B cell (primary cell): Measurements from ENCODE around the gene TET1.

Experiments used
- CTCF ChIP-seq: fragments of 200-600 bp; IDR thresholded peaks from one replicate; pipeline ENCODE4 v1.8.0; 2022; ENCODE audit warnings: antibody characterized with exemption, mild to moderate bottlenecking
- EZH2 ChIP-seq: IDR thresholded peaks from 2 replicates; pipeline ENCODE4 v1.6.1; 2012; ENCODE audit warnings: borderline replicate concordance, low read depth, mild to moderate bottlenecking, moderate library complexity, low read length; ENCODE audit not compliant: insufficient read depth, poor library complexity, severe bottlenecking

GRCh38 chr10:68732651-68733050 lies 172.5 kb downstream of the TET1 start:
- TF ChIP-seq CTCF, result no peak
- TF ChIP-seq EZH2, result no peak
